GM21360 (cell line): Measurements from ENCODE around the gene SLC26A8.
"Not testable (repeated sequence)": the region's sequence is repeated elsewhere in the genome, so short reads cannot be mapped to it uniquely, and the experiment has no call there.

Experiments
- ATAC-seq: cut with Tn5 transposase; IDR thresholded peaks from one replicate; pipeline ENCODE4 v1.9.1; 2021; ENCODE audit warnings: mild to moderate bottlenecking, moderate library complexity; ENCODE audit not compliant: unreplicated experiment

Gene SLC26A8

GRCh38 chr6:35919827-35920751, 104.4 kb downstream of the SLC26A8 start:
- ATAC-seq: peak; percentile 21

GRCh38 chr6:35919085-35919826, 105.2 kb downstream of the SLC26A8 start:
- no peak for ATAC-seq

- not testable (repeated sequence) for ATAC-seq
Observed at GRCh38 chr6:35916893-35917292, 107.5 kb downstream of the SLC26A8 start.

GRCh38 chr6:35916056-35916455, 108.4 kb downstream of the SLC26A8 start:
- ATAC-seq: no peak

- no peak for ATAC-seq
Observed at GRCh38 chr6:35914536-35914935, 109.9 kb downstream of the SLC26A8 start.

GRCh38 chr6:35911871-35912653, 112.4 kb downstream of the SLC26A8 start:
- no peak for ATAC-seq

- ATAC-seq: not testable (repeated sequence)
Observed at GRCh38 chr6:35909571-35909970, 114.9 kb downstream of the SLC26A8 start.

GRCh38 chr6:35908753-35909401, 115.6 kb downstream of the SLC26A8 start:
- ATAC-seq: not testable (repeated sequence)

- ATAC-seq: no peak
Observed at GRCh38 chr6:35907750-35908149, 116.7 kb downstream of the SLC26A8 start.

GRCh38 chr6:35906499-35906846, 118.0 kb downstream of the SLC26A8 start:
- ATAC-seq: no peak

GRCh38 chr6:35905841-35906498, 118.5 kb downstream of the SLC26A8 start:
- no peak for ATAC-seq

- ATAC-seq: no peak
Observed at GRCh38 chr6:35905141-35905785, 119.2 kb downstream of the SLC26A8 start.

GRCh38 chr6:35903679-35904078, 120.8 kb downstream of the SLC26A8 start:
- no peak for ATAC-seq

GRCh38 chr6:35900448-35900847, 124.0 kb downstream of the SLC26A8 start:
- no peak for ATAC-seq

- ATAC-seq: no peak
Observed at GRCh38 chr6:35898003-35898402, 126.4 kb downstream of the SLC26A8 start.

- no peak for ATAC-seq
Observed at GRCh38 chr6:35897486-35897885, 127.0 kb downstream of the SLC26A8 start.

- no peak for ATAC-seq
Observed at GRCh38 chr6:35897036-35897435, 127.4 kb downstream of the SLC26A8 start.

- no peak for ATAC-seq
Observed at GRCh38 chr6:35896228-35896627, 128.2 kb downstream of the SLC26A8 start.

- ATAC-seq: no peak
Observed at GRCh38 chr6:35895560-35895959, 128.9 kb downstream of the SLC26A8 start.

- no peak for ATAC-seq
Observed at GRCh38 chr6:35894776-35895175, 129.7 kb downstream of the SLC26A8 start.
